Trophoblast cell (in vitro differentiated cells and primary cell): Measurements from ENCODE around the gene SLC30A9.

Experiments
- DNase-seq, 2 donors: peaks; one replicate each; pipeline ENCODE4 v3.0.0-alpha.2; 2016
- H2AFZ ChIP-seq: 2 replicates; pipeline ENCODE4 v1.6.1; 2013; ENCODE audit warnings: low read length, moderate library complexity, mild to moderate bottlenecking; ENCODE audit not compliant: insufficient read depth, poor library complexity
- H2AK5ac ChIP-seq: 2 replicates; pipeline ENCODE4 v1.6.1; 2013; ENCODE audit warnings: mild to moderate bottlenecking, low read length
- H2BK120ac ChIP-seq: 2 replicates; pipeline ENCODE4 v1.6.1; 2013; ENCODE audit warnings: low read length, mild to moderate bottlenecking, moderate library complexity; ENCODE audit not compliant: insufficient read depth, poor library complexity
- H2BK12ac ChIP-seq: 2 replicates; pipeline ENCODE4 v1.6.1; 2013; ENCODE audit warnings: mild to moderate bottlenecking, low read length, moderate library complexity
- H2BK5ac ChIP-seq: 2 replicates; pipeline ENCODE4 v1.6.1; 2013; ENCODE audit warnings: low read length, low read depth, moderate library complexity, mild to moderate bottlenecking; ENCODE audit not compliant: poor library complexity
- H3K14ac ChIP-seq: 2 replicates; pipeline ENCODE4 v1.6.1; 2013; ENCODE audit warnings: mild to moderate bottlenecking, low read length
- H3K18ac ChIP-seq: 2 replicates; pipeline ENCODE4 v1.6.1; 2013; ENCODE audit warnings: mild to moderate bottlenecking, low read length
- H3K23ac ChIP-seq: 2 replicates; pipeline ENCODE4 v1.6.1; 2013; ENCODE audit warnings: low read length
- H3K27ac ChIP-seq: 2 replicates; pipeline ENCODE4 v1.5.1; 2013; ENCODE audit warnings: low read depth, mild to moderate bottlenecking, inconsistent platforms, low read length, moderate library complexity
- H3K27me3 ChIP-seq: 2 replicates; pipeline ENCODE4 v1.6.1; 2013; ENCODE audit warnings: inconsistent platforms, mild to moderate bottlenecking, low read length, moderate library complexity; ENCODE audit not compliant: insufficient read depth
- H3K36me3 ChIP-seq, 2 experiments: 1 replicate in 1 of 2; 2 replicates in 1 of 2; pipeline ENCODE4 v1.6.1; 2013; ENCODE audit warnings: low read length in 2 of 2, mild to moderate bottlenecking in 2 of 2, moderate library complexity in 1 of 2; ENCODE audit not compliant: insufficient read depth in 2 of 2, control insufficient read depth in 1 of 2
- H3K4ac ChIP-seq: 2 replicates; pipeline ENCODE4 v1.6.1; 2013; ENCODE audit warnings: low read depth, mild to moderate bottlenecking, low read length, moderate library complexity
- H3K4me1 ChIP-seq, 2 experiments: 1 replicate in 1 of 2; 2 replicates in 1 of 2; pipeline ENCODE4 v1.6.1; 2013; ENCODE audit warnings: low read length in 2 of 2, mild to moderate bottlenecking in 2 of 2, moderate library complexity in 1 of 2; ENCODE audit not compliant: insufficient read depth in 2 of 2, control insufficient read depth in 1 of 2
- H3K4me2 ChIP-seq: 2 replicates; pipeline ENCODE4 v1.6.1; 2013; ENCODE audit warnings: inconsistent platforms, mild to moderate bottlenecking, low read length, moderate library complexity
- H3K4me3 ChIP-seq: 2 replicates; pipeline ENCODE4 v1.5.1; 2013; ENCODE audit warnings: mild to moderate bottlenecking, low read depth, low read length, inconsistent platforms
- H3K79me1 ChIP-seq: one replicate; pipeline ENCODE4 v1.6.1; 2013; ENCODE audit warnings: low read length
- H3K79me2 ChIP-seq: 2 replicates; pipeline ENCODE4 v1.6.1; 2013; ENCODE audit warnings: low read length, mild to moderate bottlenecking; ENCODE audit not compliant: control insufficient read depth, insufficient read depth, poor library complexity
- H3K9ac ChIP-seq: 2 replicates; pipeline ENCODE4 v1.6.1; 2013; ENCODE audit warnings: mild to moderate bottlenecking, low read length
- H3K9me3 ChIP-seq: 2 replicates; pipeline ENCODE4 v1.6.1; 2013; ENCODE audit warnings: low read depth, mild to moderate bottlenecking, control low read depth, inconsistent platforms, low read length; ENCODE audit not compliant: insufficient read depth
- H4K12ac ChIP-seq: 2 replicates; pipeline ENCODE4 v1.6.1; 2013; ENCODE audit warnings: low read depth, mild to moderate bottlenecking, low read length, moderate library complexity
- H4K8ac ChIP-seq: 2 replicates; pipeline ENCODE4 v1.6.1; 2013; ENCODE audit warnings: low read depth, mild to moderate bottlenecking, low read length, moderate library complexity
- H4K91ac ChIP-seq: one replicate; pipeline ENCODE4 v1.6.1; 2013; ENCODE audit warnings: low read depth, mild to moderate bottlenecking, low read length, moderate library complexity
- WGBS: extraction: QIAGEN DNeasy Blood & Tissue Kit; methylation state at CpG from one replicate; pipeline ENCODE4 v1.1.7; 2013; ENCODE audit warnings: missing lambda C conversion rate; ENCODE audit not compliant: insufficient read length, insufficient coverage; ENCODE audit errors: extremely low coverage; 5-methylcytosine and 5-hydroxymethylcytosine counted together

The SLC30A9 gene

DNA sequence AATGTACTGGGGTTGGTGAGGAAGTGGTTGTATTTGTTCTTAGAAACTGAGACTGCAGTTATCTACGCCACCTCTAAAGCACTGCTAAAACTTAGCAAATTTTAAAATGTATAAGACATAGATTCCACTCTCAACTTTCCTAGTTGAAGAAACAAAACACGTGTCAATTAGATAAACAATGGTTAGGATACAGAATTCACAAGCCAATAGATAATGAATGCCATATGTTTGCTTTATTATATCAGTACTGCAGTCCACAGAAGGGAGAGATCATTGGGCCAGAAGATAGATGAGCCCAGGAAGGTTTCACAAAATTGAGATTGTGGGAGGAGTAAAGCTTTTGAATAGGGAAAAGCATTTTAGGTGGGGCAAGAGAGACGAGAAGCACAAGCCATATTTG, 40.8 kb upstream of the SLC30A9 start:
- no peak overlapping the region for H2BK5ac ChIP-seq
- no peak overlapping the region for H3K4me3 ChIP-seq
- H3K4ac ChIP-seq, result no peak overlapping the region
- H4K12ac ChIP-seq, result no peak overlapping the region
- H3K9me3 ChIP-seq, result no peaks in the 10 kb centered on the region
- H3K18ac ChIP-seq, result no peak overlapping the region
- WGBS, result no CpG with 5 or more reads among the region's 3 CpGs
- peaks cover 5 to 6% of the 10 kb centered on the region in 2 experiments for H3K36me3 ChIP-seq
- H3K79me2 ChIP-seq, result no peaks in the 10 kb centered on the region
- no peak overlapping the region for H3K14ac ChIP-seq
- H2AK5ac ChIP-seq, result no peak overlapping the region
- H2AFZ ChIP-seq, result no peak overlapping the region
- no peaks in the 10 kb centered on the region for H3K27me3 ChIP-seq
- H3K23ac ChIP-seq, result no peak overlapping the region
- H3K4me1 ChIP-seq, result no peaks in the 10 kb centered on the region
- no peak overlapping the region for H2BK12ac ChIP-seq
- H2BK120ac ChIP-seq, result no peak overlapping the region
- H3K4me2 ChIP-seq, result no peak overlapping the region
- DNase-seq, result no peak
- no peak overlapping the region for H3K27ac ChIP-seq
- no peak overlapping the region for H4K91ac ChIP-seq
- H3K79me1 ChIP-seq, result no peaks in the 10 kb centered on the region
- H4K8ac ChIP-seq, result no peak overlapping the region
- no peak overlapping the region for H3K9ac ChIP-seq

DNA sequence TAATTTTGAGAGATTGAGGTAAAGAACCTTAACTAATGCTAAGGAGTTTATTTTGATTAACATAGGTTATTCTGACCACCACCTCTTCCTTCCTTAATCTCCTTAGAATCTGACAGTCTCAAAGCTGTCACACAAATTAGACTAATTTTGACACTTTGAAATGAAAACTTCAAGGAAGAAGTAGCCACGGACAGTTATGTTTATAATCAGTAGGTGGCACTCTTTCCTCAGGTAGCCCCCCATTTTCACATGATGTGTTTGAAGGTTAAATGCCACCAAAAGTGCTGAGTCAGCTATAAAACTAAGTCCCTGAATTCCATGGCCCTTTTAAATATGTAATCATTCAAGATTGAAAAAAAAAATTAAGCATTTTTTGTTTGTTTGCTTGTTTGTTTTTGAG, 32.7 kb upstream of the SLC30A9 start:
- H4K12ac ChIP-seq, result no peak overlapping the region
- H3K4me1 ChIP-seq, result no peaks in the 10 kb centered on the region
- no peak overlapping the region for H3K4me3 ChIP-seq
- no peak overlapping the region for H3K18ac ChIP-seq
- no peak overlapping the region for H3K27ac ChIP-seq
- no peak overlapping the region for H4K91ac ChIP-seq
- H3K36me3 ChIP-seq, result peaks cover 3% of the 10 kb centered on the region in 2 experiments
- no peak overlapping the region for H2AK5ac ChIP-seq
- no peak overlapping the region for H3K4me2 ChIP-seq
- H2BK120ac ChIP-seq, result no peak overlapping the region
- no CpG with 5 or more reads among the region's 1 CpG for WGBS
- H2AFZ ChIP-seq, result no peak overlapping the region
- no peaks in the 10 kb centered on the region for H3K79me2 ChIP-seq
- no peaks in the 10 kb centered on the region for H3K79me1 ChIP-seq
- no peaks in the 10 kb centered on the region for H3K27me3 ChIP-seq
- H3K9me3 ChIP-seq, result no peaks in the 10 kb centered on the region
- no peak overlapping the region for H3K23ac ChIP-seq
- no peak overlapping the region for H3K4ac ChIP-seq
- no peak for DNase-seq
- no peak overlapping the region for H2BK12ac ChIP-seq
- no peak overlapping the region for H3K9ac ChIP-seq
- no peak overlapping the region for H3K14ac ChIP-seq
- no peak overlapping the region for H4K8ac ChIP-seq
- H2BK5ac ChIP-seq, result no peak overlapping the region

DNA sequence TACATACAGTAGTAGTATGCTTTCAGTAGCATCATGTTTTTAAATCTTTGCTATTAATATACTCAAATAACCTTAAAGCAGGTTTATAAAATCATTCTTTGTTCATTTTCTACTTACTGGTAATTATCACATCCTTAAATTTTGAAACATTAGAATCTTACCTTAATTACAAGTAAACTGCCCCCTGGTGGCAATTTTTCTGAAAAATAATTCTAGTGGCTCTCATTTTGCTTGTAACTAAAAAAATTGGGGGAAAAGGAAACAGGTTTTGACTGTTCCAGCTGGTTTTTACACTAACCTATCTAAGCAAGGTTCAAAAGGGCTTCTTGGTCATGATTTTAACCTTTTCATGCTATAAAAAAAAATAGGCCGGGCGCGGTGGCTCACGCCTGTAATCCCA, 27.2 kb upstream of the SLC30A9 start:
- H3K9me3 ChIP-seq, result no peaks in the 10 kb centered on the region
- no peaks in the 10 kb centered on the region for H3K79me2 ChIP-seq
- H2BK120ac ChIP-seq, result no peak overlapping the region
- H3K4ac ChIP-seq, result no peak overlapping the region
- H3K4me2 ChIP-seq, result no peak overlapping the region
- no peak overlapping the region for H4K91ac ChIP-seq
- H3K23ac ChIP-seq, result no peak overlapping the region
- no peak overlapping the region for H4K8ac ChIP-seq
- no peaks in the 10 kb centered on the region for H3K27me3 ChIP-seq
- H3K27ac ChIP-seq, result no peak overlapping the region
- H3K36me3 ChIP-seq, result no peaks in the 10 kb centered on the region
- no peaks in the 10 kb centered on the region for H3K79me1 ChIP-seq
- no peak overlapping the region for H3K9ac ChIP-seq
- WGBS, result no CpG with 5 or more reads among the region's 4 CpGs
- no peak overlapping the region for H3K14ac ChIP-seq
- H2AK5ac ChIP-seq, result no peak overlapping the region
- no peak overlapping the region for H3K18ac ChIP-seq
- no peak overlapping the region for H2BK12ac ChIP-seq
- no peak overlapping the region for H3K4me3 ChIP-seq
- H2AFZ ChIP-seq, result no peak overlapping the region
- no peak overlapping the region for H2BK5ac ChIP-seq
- H3K4me1 ChIP-seq, result no peaks in the 10 kb centered on the region
- H4K12ac ChIP-seq, result no peak overlapping the region
- peak; percentile 35 to 79 for DNase-seq

- no CpG with 5 or more reads among the region's 1 CpG for WGBS
- Histone ChIP-seq H4K91ac (no peak overlapping the region), H3K27ac (no peak overlapping the region)
These were observed 25.9 kb upstream of the SLC30A9 start for GRCh38 chr4:41964401-41964800.

More at GRCh38 chr4:41964401-41964800, 25.9 kb upstream of the SLC30A9 start:
- Histone ChIP-seq H3K14ac (no peak overlapping the region), H3K4me1 (no peaks in the 10 kb centered on the region), H4K8ac (no peak overlapping the region), H2AK5ac (no peak overlapping the region), H3K9ac (no peak overlapping the region), H4K12ac (no peak overlapping the region), H3K23ac (no peak overlapping the region), H2BK120ac (no peak overlapping the region), H2BK5ac (no peak overlapping the region), H3K36me3 (no peaks in the 10 kb centered on the region), H3K9me3 (peaks cover 5% of the 10 kb centered on the region), H2BK12ac (no peak overlapping the region), H3K4ac (no peak overlapping the region), H3K79me1 (no peaks in the 10 kb centered on the region), H3K4me2 (no peak overlapping the region), H3K79me2 (no peaks in the 10 kb centered on the region), H3K18ac (no peak overlapping the region), H3K27me3 (no peaks in the 10 kb centered on the region), H3K4me3 (no peak overlapping the region), H2AFZ (no peak overlapping the region)
- DNase-seq, result no peak
